ENCODE measurements around the gene CCDC40. TPM values are rescaled to one million over a fixed set of nuclear protein-coding genes. Genes with fewer than 3 reads are reported as not detected.

Gene CCDC40
- total RNA-seq, 2 donors from 2014 or later = 3.0 to 9.3 TPM

- DNase-seq (ENCODE audit: low spot score) = no peak
- Histone ChIP-seq H3K36me3 (no peaks in the 10 kb centered on the region), H3K4me1 (peaks cover 0 to 6% of the 10 kb centered on the region in 2 donors), H3K4me3 (no peak overlapping the region), H3K9me3 (no peaks in the 10 kb centered on the region), H3K27me3 (no peaks in the 10 kb centered on the region), H3K27ac (no peak overlapping the region)
- no peak for TF ChIP-seq CTCF (IDR thresholded peaks at IDR 0.05)
Measured at GRCh38 chr17:80095844-80096475, 59.5 kb downstream of the CCDC40 start.

DNA sequence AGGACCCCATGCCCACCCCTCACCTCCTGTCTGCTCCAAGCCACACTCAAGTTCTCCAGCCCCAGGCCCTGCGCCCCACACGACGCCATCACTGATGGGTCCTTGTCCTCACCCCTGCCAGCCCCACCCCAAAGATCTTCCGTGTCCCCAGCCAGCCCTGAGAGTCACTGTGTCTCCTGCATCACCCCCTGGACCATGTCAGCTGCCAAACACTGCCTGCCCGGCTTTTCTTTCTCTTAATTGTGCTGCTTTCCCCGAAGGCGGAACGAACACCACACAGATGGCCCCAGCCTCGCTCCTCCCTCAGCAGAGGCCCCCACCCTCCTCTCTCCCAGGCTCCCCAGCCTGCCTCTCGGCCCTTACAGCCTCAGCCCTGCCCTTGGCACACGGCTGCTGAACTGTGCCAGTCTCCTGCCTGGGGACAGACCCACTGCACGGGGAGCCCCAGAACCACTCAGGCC lies 60.1 kb downstream of the CCDC40 start:
- no peak for TF ChIP-seq CTCF (IDR thresholded peaks at IDR 0.05)
- H3K27ac ChIP-seq = no peak overlapping the region
- H3K36me3 ChIP-seq = no peaks in the 10 kb centered on the region
- peaks cover 0 to 6% of the 10 kb centered on the region in 2 donors for H3K4me1 ChIP-seq
- no peaks in the 10 kb centered on the region for H3K27me3 ChIP-seq
- no peak overlapping the region for H3K4me3 ChIP-seq
- no peak for DNase-seq (ENCODE audit: low spot score)
- H3K9me3 ChIP-seq = no peaks in the 10 kb centered on the region

DNA sequence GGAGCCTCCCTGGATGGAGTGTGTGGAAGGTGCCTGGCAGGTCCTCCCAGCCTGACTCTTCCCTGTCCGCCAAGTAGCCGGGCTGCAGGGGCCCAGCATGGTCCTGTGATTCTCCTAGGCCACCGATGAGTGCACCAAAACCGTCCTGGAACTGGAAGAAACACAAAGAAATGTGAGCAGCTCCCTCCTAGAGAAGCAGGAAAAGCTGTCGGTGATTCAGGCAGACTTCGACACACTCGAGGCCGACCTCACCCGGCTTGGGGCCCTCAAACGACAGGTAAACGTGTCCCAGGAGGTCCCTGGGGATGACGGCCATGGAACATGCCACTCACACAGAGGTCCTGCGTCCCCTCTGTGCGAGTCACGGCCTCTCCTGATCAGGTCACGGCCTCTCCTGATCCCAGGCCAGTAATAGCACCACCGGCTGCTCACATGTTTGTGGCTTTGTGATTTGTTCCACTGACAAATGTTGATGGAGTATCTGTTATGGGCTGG lies 60.7 kb downstream of the CCDC40 start:
- H3K4me3 ChIP-seq = no peak overlapping the region
- no peak for DNase-seq (ENCODE audit: low spot score)
- no peak for TF ChIP-seq CTCF (IDR thresholded peaks at IDR 0.05)
- H3K9me3 ChIP-seq = no peaks in the 10 kb centered on the region
- no peak overlapping the region for H3K27ac ChIP-seq
- H3K36me3 ChIP-seq = no peaks in the 10 kb centered on the region
- H3K27me3 ChIP-seq = no peaks in the 10 kb centered on the region
- H3K4me1 ChIP-seq = peaks cover 0 to 10% of the 10 kb centered on the region in 2 donors

DNA sequence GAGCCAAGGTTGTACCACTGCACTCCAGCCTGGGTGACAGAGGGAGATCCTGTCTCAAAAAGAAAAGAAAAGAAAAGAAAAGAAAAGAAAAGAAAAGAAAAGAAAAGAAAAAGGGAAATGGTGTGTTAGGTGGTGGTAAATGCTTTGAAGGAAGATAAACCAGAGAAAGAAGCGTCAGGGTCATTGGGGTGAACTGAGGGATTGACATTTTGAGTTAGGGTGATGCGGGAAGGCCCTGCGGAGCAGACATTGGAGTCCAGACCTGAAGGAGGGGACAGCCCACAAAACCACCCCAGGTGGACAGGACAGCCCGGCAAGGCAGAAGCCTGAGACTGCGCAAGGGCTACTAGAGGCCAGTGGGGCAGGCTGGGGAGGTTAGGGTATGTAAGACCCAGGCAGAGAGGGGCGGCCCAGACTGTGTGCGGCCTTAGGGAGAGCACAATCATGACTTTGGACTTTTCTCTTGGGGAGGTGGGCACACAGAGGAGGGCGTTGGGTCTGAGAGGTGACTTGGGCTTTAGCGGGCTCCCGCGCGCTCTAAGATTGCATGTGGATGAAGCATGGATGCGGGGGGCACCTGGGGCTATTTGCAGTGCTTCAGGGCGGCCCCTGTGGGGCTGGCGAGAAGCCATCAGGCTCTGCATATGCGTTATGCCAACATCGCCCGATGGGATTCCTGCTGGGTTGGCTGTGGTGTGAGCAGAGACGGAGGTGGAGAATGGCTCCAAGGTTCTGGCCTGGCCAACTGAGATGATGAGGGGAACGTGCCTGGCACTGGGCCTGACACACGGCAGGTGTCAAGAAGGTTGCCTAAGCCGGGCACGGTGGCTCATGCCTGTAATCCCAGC lies 61.6 kb downstream of the CCDC40 start:
- Histone ChIP-seq H3K9me3 (no peaks in the 10 kb centered on the region), H3K36me3 (no peaks in the 10 kb centered on the region), H3K27me3 (no peaks in the 10 kb centered on the region), H3K4me3 (no peak overlapping the region), H3K4me1 (peaks cover 0 to 15% of the 10 kb centered on the region in 2 donors), H3K27ac (no peak overlapping the region)
- no peak for TF ChIP-seq CTCF (IDR thresholded peaks at IDR 0.05)
- DNase-seq (ENCODE audit: low spot score) = no peak

- Histone ChIP-seq H3K27ac (no peak overlapping the region), H3K27me3 (no peaks in the 10 kb centered on the region), H3K9me3 (no peaks in the 10 kb centered on the region), H3K36me3 (no peaks in the 10 kb centered on the region), H3K4me1 (peaks cover 0 to 15% of the 10 kb centered on the region in 2 donors), H3K4me3 (no peak overlapping the region)
- TF ChIP-seq CTCF (IDR thresholded peaks at IDR 0.05) = no peak
- no peak for DNase-seq (ENCODE audit: low spot score)
Measured at GRCh38 chr17:80099291-80100034, 63.0 kb downstream of the CCDC40 start.

Measured in right atrium auricular region (tissue), 2 donors.